B cell (primary cell): ENCODE measurements around the gene ARHGAP22. TPM values are rescaled to one million over a fixed set of nuclear protein-coding genes. Genes with fewer than 3 reads are reported as not detected.

ENCODE experiments used
- ATAC-seq: fragments of 200-7000 bp; cut with Tn5 transposase; one replicate; pipeline ENCODE4 v1.10.0; 2021; ENCODE audit warnings: low read depth, mild to moderate bottlenecking, moderate number of reproducible peaks, moderate library complexity
- CTCF ChIA-PET: fragments of 350-600 bp; sonication (Branson Sonifier 250); formaldehyde crosslinking; loops from one replicate; lab custom pipeline; 2021; ENCODE audit warnings: antibody characterized with exemption, inconsistent platforms; lab: Charles Lee
- POLR2A ChIA-PET: fragments of 350-600 bp; sonication (Branson Sonifier 250); formaldehyde crosslinking; loops from one replicate; lab custom pipeline; 2021; ENCODE audit warnings: antibody characterized with exemption; lab: Charles Lee
- DNase-seq: peaks from one replicate; pipeline ENCODE4 v3.0.0; 2013
- H2AFZ ChIP-seq: 2 replicates; pipeline ENCODE4 v1.6.1; 2012; ENCODE audit warnings: mild to moderate bottlenecking, low read depth, low read length; ENCODE audit not compliant: insufficient read depth, poor library complexity, severe bottlenecking
- H3K27ac ChIP-seq, 2 donors: 1 replicate in 1 of 2; 2 replicates in 1 of 2; pipeline ENCODE4 v1.5.1; 2012 to 2013; ENCODE audit warnings: low read length in 2 of 2, mild to moderate bottlenecking in 2 of 2, moderate library complexity in 1 of 2
- H3K27me3 ChIP-seq, 4 experiments: fragments of 200-600 bp in 1 of 4; sonication (generic) in 1 of 4; replicated peaks in 1 of 4; 1 replicate in 2 of 4; 2 replicates in 2 of 4; pipeline versions ENCODE4 v1.6.1 to v1.7.0; 2013 to 2016; ENCODE audit warnings: low read length in 3 of 4, mild to moderate bottlenecking in 2 of 4, mixed read lengths in 1 of 4, moderate library complexity in 1 of 4; ENCODE audit not compliant: insufficient read depth in 4 of 4, control insufficient read depth in 3 of 4; ENCODE audit errors: control extremely low read depth in 1 of 4
- H3K36me3 ChIP-seq, 2 experiments: replicated peaks in 1 of 2; 1 replicate in 1 of 2; 2 replicates in 1 of 2; pipeline versions ENCODE4 v1.6.1 to v1.7.1; 2013; ENCODE audit warnings: low read length in 1 of 2; ENCODE audit not compliant: insufficient read depth in 2 of 2, control insufficient read depth in 1 of 2; ENCODE audit errors: control extremely low read depth in 1 of 2, extremely low read depth in 1 of 2
- H3K4me1 ChIP-seq, 2 donors: fragments of 200-600 bp in 1 of 2; sonication (generic) in 1 of 2; 1 replicate in 1 of 2; 2 replicates in 1 of 2; pipeline versions ENCODE4 v1.5.1 to v1.6.1; 2013 to 2017; ENCODE audit warnings: low read length in 2 of 2; ENCODE audit not compliant: control insufficient read depth in 2 of 2, insufficient read depth in 2 of 2
- H3K4me2 ChIP-seq: replicated peaks from 2 replicates; pipeline ENCODE3; 2012; ENCODE audit warnings: mild to moderate bottlenecking, low read depth, low read length; ENCODE audit not compliant: poor library complexity, severe bottlenecking
- H3K4me3 ChIP-seq, 5 experiments: fragments of 200-600 bp in 1 of 5; sonication (generic) in 1 of 5; 1 replicate in 3 of 5; 2 replicates in 2 of 5; pipeline versions ENCODE4 v1.5.1 to v1.7.0; 2011 to 2016; ENCODE audit warnings: low read length in 4 of 5, mild to moderate bottlenecking in 4 of 5, low read depth in 2 of 5, control low read depth in 1 of 5, moderate library complexity in 1 of 5; ENCODE audit not compliant: insufficient read depth in 1 of 5; ENCODE audit errors: control extremely low read depth in 1 of 5, extremely low read depth in 1 of 5
- H3K79me2 ChIP-seq: fragments of 200-600 bp; sonication (generic); one replicate; pipeline ENCODE4 v1.6.0; 2016; ENCODE audit warnings: low read length; ENCODE audit not compliant: control insufficient read depth, insufficient read depth
- H3K9ac ChIP-seq: fragments of 200-600 bp; sonication (generic); 2 replicates; pipeline ENCODE4 v1.6.1; 2017; ENCODE audit warnings: mild to moderate bottlenecking, low read length, moderate library complexity
- H3K9me3 ChIP-seq, 3 donors: one replicate each; pipeline versions ENCODE4 v1.6.1 to v1.7.1; 2013; ENCODE audit warnings: low read length in 2 of 3; ENCODE audit not compliant: control insufficient read depth in 2 of 3, insufficient read depth in 1 of 3; ENCODE audit errors: control extremely low read depth in 1 of 3
- H4K20me1 ChIP-seq: 2 replicates; pipeline ENCODE4 v1.6.0; 2012; ENCODE audit warnings: mild to moderate bottlenecking, low read length; ENCODE audit not compliant: insufficient read depth, control insufficient read depth, poor library complexity, severe bottlenecking
- H3K27ac Mint-ChIP-seq: one replicate; pipeline ENCODE4 v1.8.0; 2021; ENCODE audit warnings: mixed read lengths
- H3K27me3 Mint-ChIP-seq: one replicate; pipeline ENCODE4 v1.8.0; 2021; ENCODE audit warnings: mixed read lengths
- H3K4me1 Mint-ChIP-seq: one replicate; pipeline ENCODE4 v1.8.0; 2021; ENCODE audit warnings: mixed read lengths
- H3K4me3 Mint-ChIP-seq: one replicate; pipeline ENCODE4 v1.8.0; 2021; ENCODE audit warnings: mixed read lengths
- H3K9me3 Mint-ChIP-seq: one replicate; pipeline ENCODE4 v1.8.0; 2022; ENCODE audit warnings: mixed read lengths; ENCODE audit not compliant: insufficient read depth
- EZH2 ChIP-seq: IDR thresholded peaks from 2 replicates; pipeline ENCODE4 v1.6.1; 2012; ENCODE audit warnings: borderline replicate concordance, low read depth, mild to moderate bottlenecking, moderate library complexity, low read length; ENCODE audit not compliant: insufficient read depth, poor library complexity, severe bottlenecking
- WGBS: methylation state at CpG from one replicate; pipeline ENCODE4 v1.1.5; 2013; ENCODE audit warnings: missing lambda C conversion rate; ENCODE audit not compliant: insufficient coverage; 5-methylcytosine and 5-hydroxymethylcytosine counted together
- intact Hi-C: fragments of 100-400 bp; cut with micrococcal nuclease; formaldehyde crosslinking; loops from one replicate; pipeline ENCODE4 v1.10.0; 2022
- polyA plus RNA-seq: library from polyadenylated mRNA; depleted of rRNA; stranded (reverse); fragments of >200 nt; gene quantifications from 2 replicates; pipeline ENCODE4 v1.2.3, GENCODE V29; 2012
- total RNA-seq, 2 donors: library from RNA; stranded (reverse); fragments of 120-200 nt in 1 of 2; gene quantifications; 1 replicate in 1 of 2; 2 replicates in 1 of 2; pipeline versions ENCODE4 v1.2.3 to v1.2.4, GENCODE V29; 2013 to 2022
- TF ChIP-seq, protein P1 (sequence below): fragments of 200-600 bp; IDR thresholded peaks from one replicate; pipeline ENCODE4 v1.8.0; 2022; ENCODE audit warnings: antibody characterized with exemption, mild to moderate bottlenecking

The ARHGAP22 gene
- total and polyA plus RNA-seq, 2 donors (not counting 1 experiment from before 2014, with no cell fraction given): 1.9 to 2.0 TPM

- H3K4me2 ChIP-seq: no peak overlapping the region
- ATAC-seq: no peak
These were observed 98.5 kb downstream of the ARHGAP22 start for GRCh38 chr10:48506147-48506917.

More at GRCh38 chr10:48506147-48506917, 98.5 kb downstream of the ARHGAP22 start:
- H3K9me3 Mint-ChIP-seq: no peaks in the 10 kb centered on the region
- H3K4me1 Mint-ChIP-seq: peaks cover 7% of the 10 kb centered on the region
- 89% methylated on average over 4 of the region's 8 CpGs for WGBS
- H3K9me3 ChIP-seq: no peaks in the 10 kb centered on the region
- H3K27ac ChIP-seq: no peak overlapping the region
- CTCF ChIA-PET: no interaction called here
- peaks cover 0 to 3% of the 10 kb centered on the region in 2 donors for H3K4me1 ChIP-seq
- POLR2A ChIA-PET: no interaction called here
- H3K27me3 ChIP-seq: no peaks in the 10 kb centered on the region
- TF ChIP-seq EZH2: no peak
- TF ChIP-seq, protein P1, sequence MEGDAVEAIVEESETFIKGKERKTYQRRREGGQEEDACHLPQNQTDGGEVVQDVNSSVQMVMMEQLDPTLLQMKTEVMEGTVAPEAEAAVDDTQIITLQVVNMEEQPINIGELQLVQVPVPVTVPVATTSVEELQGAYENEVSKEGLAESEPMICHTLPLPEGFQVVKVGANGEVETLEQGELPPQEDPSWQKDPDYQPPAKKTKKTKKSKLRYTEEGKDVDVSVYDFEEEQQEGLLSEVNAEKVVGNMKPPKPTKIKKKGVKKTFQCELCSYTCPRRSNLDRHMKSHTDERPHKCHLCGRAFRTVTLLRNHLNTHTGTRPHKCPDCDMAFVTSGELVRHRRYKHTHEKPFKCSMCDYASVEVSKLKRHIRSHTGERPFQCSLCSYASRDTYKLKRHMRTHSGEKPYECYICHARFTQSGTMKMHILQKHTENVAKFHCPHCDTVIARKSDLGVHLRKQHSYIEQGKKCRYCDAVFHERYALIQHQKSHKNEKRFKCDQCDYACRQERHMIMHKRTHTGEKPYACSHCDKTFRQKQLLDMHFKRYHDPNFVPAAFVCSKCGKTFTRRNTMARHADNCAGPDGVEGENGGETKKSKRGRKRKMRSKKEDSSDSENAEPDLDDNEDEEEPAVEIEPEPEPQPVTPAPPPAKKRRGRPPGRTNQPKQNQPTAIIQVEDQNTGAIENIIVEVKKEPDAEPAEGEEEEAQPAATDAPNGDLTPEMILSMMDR: no peak
- no peaks in the 10 kb centered on the region for H4K20me1 ChIP-seq
- no peak overlapping the region for H3K4me3 Mint-ChIP-seq
- H3K36me3 ChIP-seq: no peaks in the 10 kb centered on the region
- no peak for DNase-seq
- no peak overlapping the region for H3K9ac ChIP-seq
- H3K27ac Mint-ChIP-seq: no peak overlapping the region
- intact Hi-C loops: no loop called here
- H3K79me2 ChIP-seq: no peaks in the 10 kb centered on the region
- no peaks in the 10 kb centered on the region for H3K27me3 Mint-ChIP-seq
- H3K4me3 ChIP-seq: no peak overlapping the region
- H2AFZ ChIP-seq: no peak overlapping the region
